Thyroid gland (tissue), 4 donors: Measurements from ENCODE around the gene DDIT3.
"Not testable (repeated sequence)": the region's sequence is repeated elsewhere in the genome, so short reads cannot be mapped to it uniquely, and the experiment has no call there.

Experiments used
- CTCF ChIP-seq, 6 experiments: fragments of 200-600 bp in 3 of 6; fragments of 450-650 bp in 3 of 6; sonication (generic) in 3 of 6; IDR thresholded peaks; one replicate each; pipeline ENCODE4 v1.5.1; 2016 to 2019; ENCODE audit warnings: antibody characterized with exemption in 6 of 6, mild to moderate bottlenecking in 2 of 6, inconsistent platforms in 1 of 6, moderate library complexity in 1 of 6
- POLR2A ChIP-seq, 2 donors: fragments of 450-650 bp; IDR thresholded peaks; one replicate each; pipeline ENCODE4 v1.6.1; 2017; ENCODE audit warnings: antibody characterized with exemption in 2 of 2, mild to moderate bottlenecking in 2 of 2, moderate library complexity in 1 of 2

DNA sequence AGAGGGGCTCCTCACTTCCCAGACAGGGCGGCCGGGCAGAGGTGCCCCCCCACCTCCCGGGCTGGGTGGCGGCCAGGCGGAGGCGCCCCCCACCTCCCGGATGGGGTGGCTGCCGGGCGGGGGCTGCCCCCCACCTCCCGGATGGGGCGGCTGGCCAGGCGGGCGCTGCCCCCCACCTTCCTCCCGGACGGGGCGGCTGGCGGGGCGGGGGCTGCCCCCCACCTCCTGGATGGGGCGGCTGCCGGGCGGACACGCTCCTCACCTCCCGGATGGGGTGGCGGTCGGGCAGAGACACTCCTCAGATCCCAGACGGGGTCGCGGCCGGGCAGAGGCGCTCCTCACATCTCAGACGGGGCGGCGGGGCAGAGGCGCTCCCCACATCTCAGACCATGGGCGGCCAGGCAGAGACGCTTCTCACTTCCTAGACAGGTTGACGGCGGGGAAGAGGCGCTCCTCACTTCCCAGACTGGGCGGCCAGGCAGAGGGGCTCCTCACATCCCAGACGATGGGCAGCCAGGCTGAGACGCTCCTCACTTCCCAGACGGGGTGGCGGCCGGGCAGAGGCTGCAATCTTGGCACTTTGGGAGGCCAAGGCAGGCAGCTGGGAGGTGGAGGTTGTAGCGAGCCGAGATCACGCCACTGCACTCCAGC, 25.1 kb downstream of the DDIT3 start:
- not testable (repeated sequence) for TF ChIP-seq CTCF, POLR2A (IDR thresholded peaks at IDR 0.05)
